Measurements from ENCODE around the gene IPO11. TPM values are rescaled to one million over a fixed set of nuclear protein-coding genes. Genes with fewer than 3 reads are reported as not detected.

The IPO11 gene
- total RNA-seq, 4 donors from 2014 or later: 24.5 to 37.2 (median 32.2) TPM

DNA sequence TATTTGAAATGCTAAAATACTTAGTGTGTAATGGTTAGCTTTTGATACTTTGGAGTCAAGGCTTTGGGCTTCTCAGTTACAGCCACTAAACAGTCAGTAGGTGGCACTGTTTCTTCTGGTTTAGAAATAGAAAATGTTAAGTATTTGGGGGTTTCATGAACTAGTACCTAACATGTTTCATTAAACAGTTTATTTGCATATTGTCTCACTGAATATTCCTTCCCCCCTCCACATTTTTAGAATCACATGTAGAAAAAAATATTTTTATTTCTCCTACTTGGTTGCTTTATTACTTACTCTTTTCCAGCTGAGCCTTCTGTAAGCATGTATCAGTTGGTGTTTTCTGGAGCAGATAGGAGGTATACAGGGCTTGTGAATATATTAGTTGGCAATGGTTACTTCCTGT lies 48.0 kb downstream of the IPO11 start:
- intact Hi-C loops (cut with DNase I): loop anchor here (5.0 kb wide), 1 partner anchor 322 kb away; no protein-coding TSS in a partner anchor
- no peak for TF ChIP-seq POLR2A (IDR thresholded peaks at IDR 0.05)
- TF ChIP-seq, protein P1, sequence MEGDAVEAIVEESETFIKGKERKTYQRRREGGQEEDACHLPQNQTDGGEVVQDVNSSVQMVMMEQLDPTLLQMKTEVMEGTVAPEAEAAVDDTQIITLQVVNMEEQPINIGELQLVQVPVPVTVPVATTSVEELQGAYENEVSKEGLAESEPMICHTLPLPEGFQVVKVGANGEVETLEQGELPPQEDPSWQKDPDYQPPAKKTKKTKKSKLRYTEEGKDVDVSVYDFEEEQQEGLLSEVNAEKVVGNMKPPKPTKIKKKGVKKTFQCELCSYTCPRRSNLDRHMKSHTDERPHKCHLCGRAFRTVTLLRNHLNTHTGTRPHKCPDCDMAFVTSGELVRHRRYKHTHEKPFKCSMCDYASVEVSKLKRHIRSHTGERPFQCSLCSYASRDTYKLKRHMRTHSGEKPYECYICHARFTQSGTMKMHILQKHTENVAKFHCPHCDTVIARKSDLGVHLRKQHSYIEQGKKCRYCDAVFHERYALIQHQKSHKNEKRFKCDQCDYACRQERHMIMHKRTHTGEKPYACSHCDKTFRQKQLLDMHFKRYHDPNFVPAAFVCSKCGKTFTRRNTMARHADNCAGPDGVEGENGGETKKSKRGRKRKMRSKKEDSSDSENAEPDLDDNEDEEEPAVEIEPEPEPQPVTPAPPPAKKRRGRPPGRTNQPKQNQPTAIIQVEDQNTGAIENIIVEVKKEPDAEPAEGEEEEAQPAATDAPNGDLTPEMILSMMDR (IDR thresholded peaks at IDR 0.05): peak; percentile 44 to 81 (median 72)
- Histone ChIP-seq H3K9me3 (no peaks in the 10 kb centered on the region), H3K27ac (no peak overlapping the region), H3K4me3 (replicated peaks in 1 of 3) (no peak overlapping the region), H3K27me3 (no peaks in the 10 kb centered on the region), H3K4me1 (no peaks in the 10 kb centered on the region), H3K36me3 (no peaks in the 10 kb centered on the region)
- DNase-seq: no peak

DNA sequence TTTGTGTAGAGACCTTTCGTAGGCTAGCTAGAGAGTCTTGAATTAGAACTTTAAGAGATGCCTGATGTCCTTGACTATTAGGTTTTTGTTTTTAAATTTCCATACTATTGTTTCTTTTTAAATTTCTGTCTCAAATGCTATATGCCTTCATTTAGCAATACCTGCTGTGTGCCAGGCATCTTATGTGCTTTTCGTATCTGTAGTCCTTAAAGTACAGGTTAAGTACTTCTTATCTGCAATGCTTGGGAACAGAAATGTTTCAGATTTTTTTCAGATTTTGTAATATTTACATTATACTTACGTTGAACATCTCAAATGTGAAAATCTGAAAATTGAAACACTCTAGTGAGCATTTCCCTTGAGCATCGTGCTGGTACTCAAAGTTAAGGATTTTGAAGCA lies 49.0 kb downstream of the IPO11 start:
- Histone ChIP-seq H3K27me3 (no peaks in the 10 kb centered on the region), H3K9me3 (no peaks in the 10 kb centered on the region), H3K4me1 (no peaks in the 10 kb centered on the region), H3K4me3 (replicated peaks in 1 of 3) (no peak overlapping the region), H3K27ac (no peak overlapping the region), H3K36me3 (no peaks in the 10 kb centered on the region)
- DNase-seq: no peak
- intact Hi-C loops (cut with DNase I): loop anchor here (5.0 kb wide), 1 partner anchor 321 kb away; no protein-coding TSS in a partner anchor
- TF ChIP-seq, protein P1 (IDR thresholded peaks at IDR 0.05): no peak
- no peak for TF ChIP-seq POLR2A (IDR thresholded peaks at IDR 0.05)
- WGBS, 2 donors: 86 to 88% methylated on average over 4 of the region's 4 CpGs

DNA sequence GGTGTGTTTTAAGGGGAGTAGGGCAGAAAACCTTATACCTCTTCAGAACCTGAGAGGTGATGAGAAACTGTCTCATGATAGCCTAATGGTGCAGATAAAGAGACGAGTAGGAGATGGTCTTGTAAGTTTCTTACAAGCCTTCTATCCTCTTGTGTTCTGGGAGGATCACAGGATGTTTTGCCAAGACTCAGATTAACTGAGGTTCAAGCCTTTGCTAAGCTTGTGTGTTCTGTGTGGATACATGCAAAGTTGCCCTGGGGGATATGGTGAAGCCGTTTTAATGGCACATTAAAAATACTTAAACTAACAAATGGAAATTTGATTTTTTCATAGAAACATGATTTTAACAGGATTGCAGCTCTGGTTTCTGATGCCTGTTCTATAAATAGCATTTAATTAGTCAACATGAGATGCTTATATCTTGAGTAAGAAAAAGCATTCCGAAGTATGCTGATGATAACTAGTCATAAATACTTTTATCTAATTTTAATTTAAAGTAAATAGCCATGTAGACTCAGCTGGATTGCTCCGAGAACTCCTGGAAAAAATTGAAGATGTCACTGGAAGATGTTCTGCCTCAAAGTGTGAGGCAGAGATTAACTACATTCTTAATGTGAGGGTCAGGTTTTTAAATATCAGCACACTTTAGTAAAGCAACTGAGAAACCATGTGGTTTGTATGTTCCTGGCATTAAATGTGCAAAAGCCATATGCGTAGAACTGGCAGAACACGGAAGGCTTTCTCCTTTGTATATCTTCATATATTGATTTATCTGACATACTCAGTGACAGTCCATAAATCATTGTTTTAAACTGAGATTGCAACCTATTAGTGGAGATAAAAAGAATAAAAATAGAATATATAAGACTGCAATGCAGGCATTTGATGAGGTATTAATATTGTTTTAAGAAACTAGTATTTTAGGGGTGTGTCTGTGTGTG lies 53.7 kb downstream of the IPO11 start:
- Histone ChIP-seq H3K9me3 (no peaks in the 10 kb centered on the region), H3K4me1 (no peaks in the 10 kb centered on the region), H3K36me3 (no peaks in the 10 kb centered on the region), H3K27me3 (no peaks in the 10 kb centered on the region), H3K4me3 (replicated peaks in 1 of 3) (no peak overlapping the region), H3K27ac (no peak overlapping the region)
- TF ChIP-seq, protein P1 (IDR thresholded peaks at IDR 0.05): no peak
- no peak for TF ChIP-seq POLR2A (IDR thresholded peaks at IDR 0.05)
- intact Hi-C loops (cut with DNase I): no loop called here
- no peak for DNase-seq
- WGBS, 2 donors: 85 to 86% methylated on average over 6 of the region's 6 CpGs

DNA sequence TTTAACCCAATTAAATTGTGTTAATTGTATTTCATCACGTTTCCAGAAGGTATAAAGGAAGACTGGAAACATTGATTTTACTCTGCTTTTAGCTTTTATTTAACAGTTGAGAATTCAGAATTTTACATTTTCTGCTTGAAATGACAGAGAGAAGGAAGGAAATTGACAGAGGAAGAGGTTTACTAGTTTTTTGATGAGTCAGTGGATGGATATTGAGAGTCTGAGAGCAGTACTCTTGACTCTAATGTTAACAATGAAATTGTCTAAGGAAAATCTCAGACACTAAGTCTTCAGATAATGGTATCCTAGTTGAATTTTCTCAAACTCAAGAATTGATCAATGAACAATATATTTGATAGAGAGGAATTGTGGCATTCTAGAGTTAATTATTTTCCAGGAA lies 60.6 kb downstream of the IPO11 start:
- H3K9me3 ChIP-seq: no peaks in the 10 kb centered on the region
- intact Hi-C loops (cut with DNase I): no loop called here

More for the DNA sequence above, 60.6 kb downstream of the IPO11 start:
- Histone ChIP-seq H3K4me1 (no peaks in the 10 kb centered on the region), H3K36me3 (no peaks in the 10 kb centered on the region), H3K4me3 (replicated peaks in 1 of 3) (no peak overlapping the region), H3K27ac (no peak overlapping the region), H3K27me3 (no peaks in the 10 kb centered on the region)
- TF ChIP-seq, protein P1 (IDR thresholded peaks at IDR 0.05): no peak
- no peak for TF ChIP-seq POLR2A (IDR thresholded peaks at IDR 0.05)
- no peak for DNase-seq
- 88 to 93% methylated on average over 1 of the region's 1 CpG for WGBS, 2 donors

All from thyroid gland (tissue), 4 donors.